Mesodermal cell (in vitro differentiated cells): Measurements from ENCODE around the gene LRRFIP2.

Experiments used
- H3K27ac ChIP-seq: 2 replicates; pipeline ENCODE4 v1.7.0; 2013; ENCODE audit warnings: mild to moderate bottlenecking, low read depth, low read length, moderate library complexity; ENCODE audit not compliant: severe bottlenecking
- H3K36me3 ChIP-seq: 2 replicates; pipeline ENCODE4 v1.7.1; 2013; ENCODE audit warnings: mild to moderate bottlenecking, low read length, moderate library complexity; ENCODE audit not compliant: control insufficient read depth, insufficient read depth
- H3K4me1 ChIP-seq: one replicate; pipeline ENCODE4 v1.7.1; 2013; ENCODE audit warnings: mild to moderate bottlenecking, low read length; ENCODE audit not compliant: insufficient read depth, control insufficient read depth, poor library complexity, severe bottlenecking
- H3K4me3 ChIP-seq: 2 replicates; pipeline ENCODE4 v1.7.0; 2013; ENCODE audit warnings: low read length, control low read depth, mild to moderate bottlenecking; ENCODE audit not compliant: insufficient read depth, poor library complexity, severe bottlenecking; ENCODE audit errors: extremely low read depth
- H3K9me3 ChIP-seq: 2 replicates; pipeline ENCODE4 v1.7.1; 2013; ENCODE audit warnings: mild to moderate bottlenecking, low read length, moderate library complexity; ENCODE audit not compliant: control insufficient read depth
- WGBS, 2 experiments: methylation state at CpG; one replicate each; pipeline ENCODE4 v1.1.5; 2013; ENCODE audit warnings: missing lambda C conversion rate in 2 of 2; ENCODE audit not compliant: insufficient coverage in 2 of 2; 5-methylcytosine and 5-hydroxymethylcytosine counted together

The LRRFIP2 gene

GRCh38 chr3:37168896-37169295 is 5.5 kb downstream of the LRRFIP2 start:
- Histone ChIP-seq H3K4me3 (no peak overlapping the region), H3K36me3 (peaks cover 34% of the 10 kb centered on the region), H3K27ac (no peak overlapping the region), H3K4me1 (peaks cover 2% of the 10 kb centered on the region), H3K9me3 (no peaks in the 10 kb centered on the region)
- WGBS, 2 experiments, result 100% methylated on average over 1 of the region's 1 CpG; no CpG with 5 or more reads in 1 of the 2 experiments

- H3K27ac ChIP-seq, result peak overlapping the region; percentile 90
- peaks cover 18% of the 10 kb centered on the region for H3K4me1 ChIP-seq
- peaks cover 26% of the 10 kb centered on the region for H3K36me3 ChIP-seq
- WGBS, 2 experiments, result 41 to 54% methylated on average over 3 of the region's 3 CpGs
- H3K9me3 ChIP-seq, result no peaks in the 10 kb centered on the region
- no peak overlapping the region for H3K4me3 ChIP-seq
Measured at GRCh38 chr3:37163262-37164015, 10.9 kb downstream of the LRRFIP2 start.

- Histone ChIP-seq H3K4me3 (no peak overlapping the region), H3K27ac (peak overlapping the region; percentile 90), H3K4me1 (peaks cover 18% of the 10 kb centered on the region), H3K36me3 (peaks cover 26% of the 10 kb centered on the region), H3K9me3 (no peaks in the 10 kb centered on the region)
- WGBS, 2 experiments, result 74 to 96% methylated on average over 3 of the region's 3 CpGs
Measured at GRCh38 chr3:37162501-37163245, 11.7 kb downstream of the LRRFIP2 start.

GRCh38 chr3:37161351-37161750 is 13.0 kb downstream of the LRRFIP2 start:
- Histone ChIP-seq H3K9me3 (no peaks in the 10 kb centered on the region), H3K4me1 (peaks cover 18% of the 10 kb centered on the region), H3K27ac (no peak overlapping the region), H3K4me3 (no peak overlapping the region), H3K36me3 (peaks cover 27% of the 10 kb centered on the region)
- WGBS, 2 experiments, result 100% methylated on average over 1 of the region's 3 CpGs; no CpG with 5 or more reads in 1 of the 2 experiments

GRCh38 chr3:37155782-37156181 is 18.6 kb downstream of the LRRFIP2 start:
- peaks cover 45% of the 10 kb centered on the region for H3K36me3 ChIP-seq
- no peaks in the 10 kb centered on the region for H3K9me3 ChIP-seq
- no peak overlapping the region for H3K27ac ChIP-seq
- no peak overlapping the region for H3K4me3 ChIP-seq
- no peaks in the 10 kb centered on the region for H3K4me1 ChIP-seq
- WGBS, 2 experiments, result 93 to 94% methylated on average over 8 of the region's 8 CpGs

- H3K27ac ChIP-seq, result no peak overlapping the region
- H3K36me3 ChIP-seq, result peaks cover 43% of the 10 kb centered on the region
- H3K4me1 ChIP-seq, result no peaks in the 10 kb centered on the region
- no peak overlapping the region for H3K4me3 ChIP-seq
- H3K9me3 ChIP-seq, result no peaks in the 10 kb centered on the region
- 100% methylated on average over 1 of the region's 2 CpGs for WGBS, 2 experiments
Measured at GRCh38 chr3:37154668-37155314, 19.6 kb downstream of the LRRFIP2 start.

GRCh38 chr3:37150621-37151020 is 23.8 kb downstream of the LRRFIP2 start:
- H3K27ac ChIP-seq, result no peak overlapping the region
- H3K9me3 ChIP-seq, result no peaks in the 10 kb centered on the region
- no peak overlapping the region for H3K4me3 ChIP-seq
- WGBS, 2 experiments, result no CpG with 5 or more reads among the region's 1 CpG
- H3K36me3 ChIP-seq, result peaks cover 63% of the 10 kb centered on the region
- H3K4me1 ChIP-seq, result no peaks in the 10 kb centered on the region

GRCh38 chr3:37149257-37149656 is 25.1 kb downstream of the LRRFIP2 start:
- Histone ChIP-seq H3K4me3 (no peak overlapping the region), H3K36me3 (peaks cover 59% of the 10 kb centered on the region), H3K27ac (no peak overlapping the region), H3K9me3 (no peaks in the 10 kb centered on the region), H3K4me1 (no peaks in the 10 kb centered on the region)
- WGBS, 2 experiments, result 71 to 100% methylated on average over 1 of the region's 4 CpGs

GRCh38 chr3:37148208-37148607 is 26.2 kb downstream of the LRRFIP2 start:
- WGBS, 2 experiments, result 100% methylated on average over 3 of the region's 3 CpGs
- H3K36me3 ChIP-seq, result peaks cover 61% of the 10 kb centered on the region

GRCh38 chr3:37147666-37148065 is 26.7 kb downstream of the LRRFIP2 start:
- H3K4me1 ChIP-seq, result no peaks in the 10 kb centered on the region
- H3K36me3 ChIP-seq, result peaks cover 61% of the 10 kb centered on the region
- no peak overlapping the region for H3K4me3 ChIP-seq
- no peak overlapping the region for H3K27ac ChIP-seq
- H3K9me3 ChIP-seq, result no peaks in the 10 kb centered on the region
- 96 to 97% methylated on average over 3 of the region's 4 CpGs for WGBS, 2 experiments

More at GRCh38 chr3:37148208-37148607, 26.2 kb downstream of the LRRFIP2 start:
- Histone ChIP-seq H3K4me3 (no peak overlapping the region), H3K4me1 (no peaks in the 10 kb centered on the region), H3K9me3 (no peaks in the 10 kb centered on the region), H3K27ac (no peak overlapping the region)
